Stimulated activated naive CD8-positive, alpha-beta T cell treated with anti-CD3 and anti-CD28 coated beads, Interleukin-15, amount 100 ng/mL, for 72 hours (primary cell): ENCODE results near the gene F12.

ENCODE experiments used
- ATAC-seq: fragments of 150-1000 bp; cut with Tn5 transposase; 2 replicates; pipeline ENCODE4 v1.10.0; 2021; ENCODE audit warnings: mild to moderate bottlenecking, moderate library complexity
- DNase-seq, 2 donors: peaks; one replicate each; pipeline ENCODE4 v3.0.0; 2021 to 2022
- H3K27ac Mint-ChIP-seq, 2 donors: one replicate each; pipeline ENCODE4 v1.8.0; 2022; ENCODE audit warnings: mild to moderate bottlenecking in 2 of 2, mixed read lengths in 2 of 2, moderate library complexity in 2 of 2
- H3K27me3 Mint-ChIP-seq: one replicate; pipeline ENCODE4 v1.8.0; 2022; ENCODE audit warnings: mixed read lengths
- H3K4me1 Mint-ChIP-seq: one replicate; pipeline ENCODE4 v1.8.0; 2022; ENCODE audit warnings: mild to moderate bottlenecking, mixed read lengths
- H3K4me3 Mint-ChIP-seq, 2 donors: one replicate each; pipeline ENCODE4 v1.8.0; 2022; ENCODE audit warnings: mild to moderate bottlenecking in 2 of 2, mixed read lengths in 2 of 2, moderate library complexity in 1 of 2
- H3K9me3 Mint-ChIP-seq, 2 donors: one replicate each; pipeline ENCODE4 v1.8.0; 2022; ENCODE audit warnings: mixed read lengths in 2 of 2

F12 gene

DNA sequence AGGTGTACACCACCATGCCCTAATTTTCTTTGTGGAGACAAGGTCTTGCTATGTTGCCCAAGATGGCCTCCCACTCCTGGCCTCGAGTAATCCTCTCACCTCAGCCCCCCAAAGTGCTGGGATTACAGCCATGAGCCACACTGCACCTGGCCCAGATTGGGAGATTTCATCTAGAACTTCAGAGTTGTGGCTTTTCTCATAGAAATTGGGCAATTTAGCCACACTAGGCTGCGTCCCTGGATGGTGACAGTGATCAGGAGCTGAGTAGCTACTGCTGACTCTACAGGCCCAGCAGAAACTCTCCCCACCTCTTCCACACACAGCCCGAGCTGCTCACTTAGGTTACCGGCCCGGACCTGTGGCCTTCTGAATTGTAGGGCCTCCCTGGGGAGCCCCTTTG lies 16.6 kb downstream of the F12 start:
- DNase-seq (no peak), ATAC-seq (no peak)
- Mint-ChIP-seq H3K4me3 (no peak overlapping the region), H3K27me3 (peaks cover 6% of the 10 kb centered on the region), H3K4me1 (peaks cover 37% of the 10 kb centered on the region), H3K27ac (no peak overlapping the region), H3K9me3 (no peaks in the 10 kb centered on the region)

DNA sequence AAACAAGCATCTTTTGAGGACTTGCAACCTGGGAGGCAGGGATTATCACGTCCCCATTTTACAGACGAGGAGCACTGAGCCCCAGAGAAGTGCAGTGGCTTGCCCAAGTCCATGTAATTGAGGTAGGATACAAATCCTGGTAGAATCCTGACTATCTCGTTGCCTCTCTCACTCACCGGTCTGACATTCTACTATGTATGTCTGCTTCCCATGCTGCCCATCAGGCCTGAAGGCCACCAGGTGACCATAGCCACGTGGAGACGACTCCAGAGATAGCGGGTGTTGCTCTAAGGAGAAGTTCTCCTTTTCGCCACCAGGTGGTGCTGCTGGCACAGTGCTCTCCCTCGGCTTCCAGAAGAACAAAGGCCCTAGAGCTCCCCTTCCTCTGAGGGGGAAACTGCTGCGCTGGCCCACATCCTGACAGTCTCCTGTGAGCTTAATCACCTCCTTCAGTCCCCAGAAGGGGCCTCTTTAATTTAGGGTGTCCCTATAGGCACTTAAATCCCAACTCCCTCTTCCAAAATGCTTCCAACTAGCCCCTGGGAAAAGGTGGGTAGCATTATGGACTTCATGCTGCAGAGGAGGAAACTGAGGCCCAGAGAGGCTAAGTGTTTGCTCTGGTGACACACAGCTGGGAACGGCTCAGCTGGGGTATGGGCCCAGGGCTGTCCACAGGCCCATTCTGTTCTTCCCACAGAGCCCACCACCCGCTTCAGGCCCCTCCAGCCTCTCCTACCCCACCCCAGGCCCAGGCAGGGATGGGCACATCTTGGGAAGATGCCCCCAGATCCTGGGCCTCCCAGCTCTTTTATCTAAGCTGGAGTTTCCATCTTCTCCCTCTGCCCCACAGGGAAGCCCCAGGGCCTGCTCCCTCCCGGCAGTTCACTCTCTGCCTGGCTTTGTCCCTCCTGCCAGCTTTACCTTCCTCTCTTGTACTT lies 18.7 kb downstream of the F12 start:
- Mint-ChIP-seq H3K9me3 (no peaks in the 10 kb centered on the region), H3K4me1 (peaks cover 45% of the 10 kb centered on the region), H3K4me3 (peak overlapping the region; percentile 43 to 66), H3K27me3 (peaks cover 6% of the 10 kb centered on the region), H3K27ac (peak overlapping the region in 1 of 2 donors; percentile 61)
- ATAC-seq, result peak; percentile 88
- peak; percentile 87 to 91 for DNase-seq

DNA sequence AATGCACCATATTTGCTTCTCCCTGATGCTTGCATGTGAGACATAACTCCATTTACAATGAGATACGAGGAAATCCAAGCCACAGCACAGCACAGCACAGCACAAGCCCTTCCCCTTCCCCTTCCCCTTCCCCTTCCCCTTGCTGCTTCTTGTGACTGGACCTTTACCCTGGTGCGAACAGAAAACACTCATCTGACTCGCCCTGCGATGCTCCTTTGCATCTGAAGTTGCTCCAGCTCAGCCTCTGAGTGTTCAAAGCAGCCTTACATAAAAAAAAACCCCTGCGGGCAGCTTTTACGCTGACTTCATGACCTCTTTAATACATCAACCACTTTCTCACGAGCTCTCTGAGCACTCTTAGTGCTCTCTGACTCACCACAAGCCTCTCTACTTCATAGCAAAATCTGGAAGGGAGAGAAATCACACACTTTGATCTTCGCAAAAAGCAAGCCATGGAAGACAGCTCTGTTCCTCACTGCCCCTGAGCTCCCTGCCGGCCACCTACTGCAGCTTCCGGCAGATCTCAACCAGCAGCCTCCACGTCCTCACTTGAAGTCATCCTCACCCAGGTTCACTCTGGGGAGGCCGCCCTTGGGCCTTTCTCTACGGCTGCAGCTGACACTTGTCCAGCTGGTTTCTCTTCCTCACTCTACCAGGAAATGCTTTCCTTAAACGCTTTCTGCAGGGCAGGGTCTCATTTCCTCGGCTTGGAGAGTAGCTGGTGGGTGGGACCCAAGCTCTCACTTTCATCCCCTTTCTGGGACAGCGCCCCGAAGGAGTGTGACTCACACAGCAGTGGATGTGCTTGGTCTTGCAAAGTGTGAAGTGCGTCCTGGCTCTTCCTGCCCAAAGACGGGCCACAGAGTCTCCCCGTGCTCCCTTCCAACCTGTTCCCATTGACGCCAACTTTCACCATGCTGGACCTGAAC lies 19.9 kb downstream of the F12 start:
- peak; percentile 78 for ATAC-seq
- Mint-ChIP-seq H3K4me3 (peak overlapping the region; percentile 51 to 66), H3K27ac (peak overlapping the region in 1 of 2 donors; percentile 3), H3K4me1 (peaks cover 54% of the 10 kb centered on the region), H3K9me3 (no peaks in the 10 kb centered on the region), H3K27me3 (peaks cover 6% of the 10 kb centered on the region)
- DNase-seq, result peak; percentile 40 to 66

DNA sequence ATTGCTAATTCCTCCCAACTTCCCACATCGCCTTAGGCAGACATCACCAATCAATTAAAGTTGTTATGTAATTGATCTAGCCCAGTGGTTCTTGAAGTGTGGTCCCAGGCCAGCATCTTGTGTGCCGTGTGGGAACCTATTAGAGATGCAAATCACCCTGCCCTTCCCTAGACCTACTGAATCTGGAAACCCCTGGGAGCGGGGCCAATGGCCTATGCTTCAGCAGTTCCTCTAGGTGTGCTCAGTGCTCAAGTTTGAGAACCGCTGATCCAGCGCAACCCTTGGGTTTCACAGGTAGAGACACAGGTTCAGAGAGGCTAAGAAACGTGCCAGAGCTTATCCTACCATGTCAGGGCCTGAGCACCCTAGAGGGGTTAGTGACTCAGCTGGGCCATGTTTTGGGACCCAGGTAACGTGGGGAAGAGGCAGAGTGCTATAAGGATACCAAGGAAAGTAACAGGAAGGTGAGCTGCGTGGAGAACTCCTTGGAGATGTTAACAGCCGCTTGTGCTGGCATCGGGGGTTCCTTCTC lies 20.8 kb downstream of the F12 start:
- Mint-ChIP-seq H3K4me1 (peaks cover 60% of the 10 kb centered on the region), H3K9me3 (no peaks in the 10 kb centered on the region), H3K4me3 (peak overlapping the region in 1 of 2 donors; percentile 34), H3K27me3 (peaks cover 6% of the 10 kb centered on the region), H3K27ac (no peak overlapping the region)
- DNase-seq, result no peak
- no peak for ATAC-seq

DNA sequence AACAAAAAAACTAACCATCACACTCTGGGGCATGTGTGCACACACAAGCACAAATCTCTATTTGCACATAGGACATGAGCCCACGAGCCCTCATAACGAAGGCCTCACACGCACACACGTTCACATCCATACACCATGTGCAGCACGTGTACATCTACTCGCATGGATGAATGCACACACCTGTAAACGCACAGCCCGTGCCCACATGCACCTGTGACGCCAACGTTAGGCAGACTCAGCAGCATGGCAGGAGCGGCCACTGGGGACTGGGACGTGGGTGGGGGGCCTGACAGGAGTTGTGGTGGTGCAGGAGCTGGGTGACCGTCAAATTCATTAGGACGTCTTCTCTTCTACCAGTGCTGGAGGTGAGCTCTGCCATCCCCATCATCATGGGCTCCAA lies 22.0 kb downstream of the F12 start:
- no peaks in the 10 kb centered on the region for H3K9me3 Mint-ChIP-seq
- no peak for DNase-seq
- H3K27me3 Mint-ChIP-seq, result peaks cover 6% of the 10 kb centered on the region
- no peak overlapping the region for H3K4me3 Mint-ChIP-seq
- ATAC-seq, result no peak
- no peak overlapping the region for H3K27ac Mint-ChIP-seq
- peaks cover 71% of the 10 kb centered on the region for H3K4me1 Mint-ChIP-seq

DNA sequence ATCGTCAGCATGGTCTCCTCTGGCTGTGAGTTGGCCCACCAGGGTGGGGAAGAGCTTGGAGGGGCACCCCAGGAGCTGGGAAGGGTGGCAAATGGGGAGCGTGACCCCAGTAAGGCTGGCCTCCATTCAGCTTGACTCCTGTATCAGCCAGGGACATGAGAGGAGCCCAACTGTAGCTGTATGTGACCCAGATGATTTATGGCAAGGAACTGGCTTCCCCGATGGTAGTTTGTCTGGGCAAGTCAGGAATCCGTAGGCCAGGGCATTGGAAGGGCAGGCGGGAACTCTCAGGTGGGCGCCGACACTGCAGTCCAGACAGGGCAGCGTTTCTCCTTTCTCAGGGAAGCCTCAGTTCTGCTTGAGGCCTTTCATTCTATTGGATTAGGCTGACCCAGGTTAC lies 22.8 kb downstream of the F12 start:
- ATAC-seq (no peak), DNase-seq (no peak)
- H3K27me3 Mint-ChIP-seq, result peaks cover 6% of the 10 kb centered on the region
- no peak overlapping the region for H3K27ac Mint-ChIP-seq
- H3K4me1 Mint-ChIP-seq, result peaks cover 75% of the 10 kb centered on the region
- H3K4me3 Mint-ChIP-seq, result no peak overlapping the region
- no peaks in the 10 kb centered on the region for H3K9me3 Mint-ChIP-seq

DNA sequence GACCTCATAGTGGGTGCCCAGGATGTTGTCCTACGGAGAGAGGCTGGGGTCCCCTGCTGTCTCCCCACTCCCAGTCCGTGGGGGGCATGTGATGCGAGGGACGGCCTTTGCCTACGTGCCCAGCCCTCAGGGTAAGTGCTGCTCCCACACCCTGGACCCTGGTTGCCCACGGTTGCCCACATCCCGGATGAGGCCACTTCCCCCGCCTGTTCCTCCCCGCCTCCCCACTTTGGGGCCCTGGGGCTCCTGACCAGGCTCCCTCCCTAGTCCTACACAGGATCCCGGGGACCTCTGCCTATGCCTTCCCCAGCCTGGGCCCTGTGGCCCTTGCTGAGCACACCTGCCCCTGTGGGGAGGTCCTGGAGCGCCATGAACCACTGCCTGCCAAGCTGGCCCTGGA lies 23.6 kb downstream of the F12 start:
- Mint-ChIP-seq H3K27me3 (peaks cover 6% of the 10 kb centered on the region), H3K4me1 (peaks cover 72% of the 10 kb centered on the region), H3K27ac (no peak overlapping the region), H3K4me3 (no peak overlapping the region), H3K9me3 (no peaks in the 10 kb centered on the region)
- DNase-seq (no peak), ATAC-seq (no peak)

DNA sequence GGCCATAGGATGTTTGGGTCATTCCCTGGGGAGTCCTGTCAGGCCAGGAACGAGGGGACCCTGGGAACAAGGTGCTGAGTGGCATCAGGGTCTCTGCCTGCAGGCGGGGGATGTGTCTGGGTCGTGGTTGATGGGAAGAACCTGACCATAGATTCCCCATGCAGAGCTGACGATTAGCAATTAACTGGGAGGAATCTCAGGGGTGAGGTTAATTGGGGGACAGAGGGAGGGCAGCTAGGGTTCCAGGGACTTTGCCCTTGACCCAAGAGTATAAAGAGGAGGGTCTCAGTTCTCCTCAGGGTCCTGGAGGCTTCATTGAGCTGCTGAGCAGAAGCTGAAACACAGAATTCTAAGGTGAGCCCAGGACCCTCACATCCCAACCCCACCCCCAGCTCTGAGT lies 25.2 kb downstream of the F12 start, which contains the start of gene SLC34A1:
SLC34A1 (plus strand) TSS at position 301 of the 400 bp plus-strand sequence. CDS start 1,308 bp downstream, outside the sequence.
- no peaks in the 10 kb centered on the region for H3K27me3 Mint-ChIP-seq
- no peaks in the 10 kb centered on the region for H3K9me3 Mint-ChIP-seq
- DNase-seq, result no peak
- ATAC-seq, result no peak
- peak within 1 kb of the TSS; percentile 52 to 61 for H3K27ac Mint-ChIP-seq
- peaks cover 69% of the 10 kb centered on the region for H3K4me1 Mint-ChIP-seq
- no peak within 1 kb of the TSS for H3K4me3 Mint-ChIP-seq

DNA sequence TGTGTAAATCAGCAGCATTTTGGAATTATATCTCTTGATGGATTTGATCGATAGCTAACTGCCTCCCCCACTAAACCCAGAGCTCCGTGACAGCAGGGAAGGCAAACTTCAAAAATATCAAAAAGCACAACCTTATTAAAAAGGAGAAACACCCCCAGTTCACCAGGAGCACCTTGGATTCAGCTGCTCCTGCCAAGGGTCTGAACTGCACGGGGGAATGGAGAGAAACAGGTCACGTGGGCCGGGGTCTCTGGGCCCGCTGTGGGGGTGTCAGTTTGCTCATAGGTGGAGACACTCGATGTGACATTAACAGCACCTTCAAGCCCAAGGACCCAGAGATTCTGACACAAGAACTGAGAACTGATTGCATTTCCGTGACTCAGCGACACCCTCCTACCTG lies 26.2 kb downstream of the F12 start:
- ATAC-seq (no peak), DNase-seq (no peak)
- H3K9me3 Mint-ChIP-seq, result no peaks in the 10 kb centered on the region
- no peak overlapping the region for H3K4me3 Mint-ChIP-seq
- H3K4me1 Mint-ChIP-seq, result peaks cover 67% of the 10 kb centered on the region
- H3K27me3 Mint-ChIP-seq, result no peaks in the 10 kb centered on the region
- H3K27ac Mint-ChIP-seq, result peak overlapping the region in 1 of 2 donors; percentile 52

DNA sequence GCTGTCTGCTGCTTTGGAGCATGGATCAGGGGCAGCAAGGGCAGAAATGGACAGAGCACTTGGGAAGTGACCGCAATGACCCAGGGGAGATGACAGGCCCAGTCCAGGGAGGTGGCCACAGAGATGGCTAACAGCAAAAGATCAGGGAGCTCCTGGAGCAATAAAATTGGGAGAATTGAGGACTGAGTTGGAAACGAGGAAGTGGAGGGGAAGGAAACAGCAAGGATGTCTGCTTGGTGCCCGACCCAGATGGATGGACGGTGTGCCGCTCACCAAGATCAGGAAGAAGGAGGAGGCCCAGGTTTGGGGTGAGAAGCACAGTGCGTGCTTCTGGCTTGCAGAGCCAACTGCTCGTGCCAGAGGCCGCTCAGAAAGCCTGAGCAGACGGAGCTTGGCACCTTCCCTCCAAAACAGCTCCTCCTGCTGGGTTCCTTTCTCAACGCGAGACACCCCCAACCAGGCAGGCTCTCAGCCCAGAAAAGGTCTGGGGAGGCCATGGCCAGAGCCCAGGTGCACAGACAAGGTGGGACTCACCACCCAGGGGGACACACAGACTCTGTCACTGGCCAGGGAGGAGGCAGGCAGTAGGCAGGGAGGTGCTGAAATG lies 26.8 kb downstream of the F12 start:
- DNase-seq (peak in 1 of 2 donors; percentile 39), ATAC-seq (peak; percentile 58)
- H3K9me3 Mint-ChIP-seq, result no peaks in the 10 kb centered on the region
- peaks cover 71% of the 10 kb centered on the region for H3K4me1 Mint-ChIP-seq
- H3K27me3 Mint-ChIP-seq, result no peaks in the 10 kb centered on the region
- no peak overlapping the region for H3K4me3 Mint-ChIP-seq
- H3K27ac Mint-ChIP-seq, result peak overlapping the region; percentile 30 to 52

DNA sequence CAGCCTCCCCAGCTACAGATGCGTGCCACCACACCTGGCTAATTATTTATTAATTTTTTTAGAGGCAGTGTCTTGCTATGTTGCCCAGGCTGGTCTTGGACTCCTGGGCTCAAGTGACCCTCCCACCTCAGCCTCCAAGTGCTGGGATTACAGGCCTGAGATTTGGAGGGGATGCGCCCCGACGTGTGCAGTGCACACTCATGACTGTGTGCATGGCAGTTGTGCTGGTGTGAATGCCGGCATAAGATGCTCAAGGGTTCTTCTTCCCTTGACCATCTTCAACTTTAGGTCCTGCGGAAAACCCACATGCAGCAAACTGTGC lies 28.6 kb downstream of the F12 start:
- ATAC-seq, result no peak
- Mint-ChIP-seq H3K9me3 (no peaks in the 10 kb centered on the region), H3K27ac (no peak overlapping the region), H3K4me3 (no peak overlapping the region), H3K27me3 (no peaks in the 10 kb centered on the region), H3K4me1 (peaks cover 65% of the 10 kb centered on the region)
- DNase-seq, result no peak

DNA sequence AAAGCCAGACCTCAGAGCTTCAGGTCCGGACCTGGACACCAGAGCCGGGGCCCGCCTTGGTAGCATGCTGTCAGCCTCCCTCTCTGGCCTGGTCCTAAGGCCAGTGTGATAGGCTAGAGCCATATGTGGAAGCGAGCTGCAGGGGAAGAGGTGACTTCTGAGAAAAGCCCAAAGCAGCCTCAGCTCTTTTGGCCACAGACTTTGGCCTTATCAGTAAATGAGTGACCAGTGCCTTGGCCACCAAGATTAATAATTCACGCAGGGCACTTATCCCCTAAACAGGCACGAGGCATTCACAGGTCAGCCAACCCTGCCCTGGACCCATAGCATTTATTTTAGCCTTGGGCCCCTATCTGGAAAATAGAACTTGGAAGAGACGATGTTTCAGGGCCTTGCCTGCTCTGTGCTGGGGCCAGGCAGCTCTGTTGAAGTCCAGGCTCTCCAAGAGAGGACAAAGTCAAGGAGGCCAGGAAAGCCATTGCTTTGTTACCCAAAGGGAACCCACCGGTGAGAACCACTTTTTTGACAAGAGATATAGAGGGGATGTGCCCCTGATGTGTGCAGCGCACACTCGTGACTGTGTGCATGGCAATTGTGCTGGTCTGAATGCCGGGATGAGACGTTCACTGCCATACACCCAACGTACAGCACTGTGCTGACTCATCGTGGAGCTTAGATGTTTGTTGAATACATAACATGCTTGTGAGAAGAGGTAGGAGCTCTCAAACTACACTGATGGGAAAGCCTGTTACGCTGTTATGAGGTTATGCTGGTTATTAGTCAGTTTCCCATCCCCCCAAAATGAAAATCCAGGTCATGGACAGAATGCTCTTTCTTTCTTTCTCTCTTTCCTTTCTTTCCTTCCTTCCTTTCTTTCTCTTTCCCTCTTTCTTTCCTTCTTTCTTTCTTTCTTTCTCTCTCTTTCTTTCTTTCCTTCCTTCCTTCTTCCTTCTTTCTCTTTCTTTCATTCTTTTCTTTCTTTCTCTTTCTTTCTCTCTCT lies 30.2 kb downstream of the F12 start:
- Mint-ChIP-seq H3K27me3 (no peaks in the 10 kb centered on the region), H3K9me3 (no peaks in the 10 kb centered on the region), H3K4me1 (peaks cover 67% of the 10 kb centered on the region), H3K27ac (peak overlapping the region in 1 of 2 donors; percentile 85), H3K4me3 (peak overlapping the region in 1 of 2 donors; percentile 11)
- ATAC-seq (peak; percentile 78), DNase-seq (no peak)

DNA sequence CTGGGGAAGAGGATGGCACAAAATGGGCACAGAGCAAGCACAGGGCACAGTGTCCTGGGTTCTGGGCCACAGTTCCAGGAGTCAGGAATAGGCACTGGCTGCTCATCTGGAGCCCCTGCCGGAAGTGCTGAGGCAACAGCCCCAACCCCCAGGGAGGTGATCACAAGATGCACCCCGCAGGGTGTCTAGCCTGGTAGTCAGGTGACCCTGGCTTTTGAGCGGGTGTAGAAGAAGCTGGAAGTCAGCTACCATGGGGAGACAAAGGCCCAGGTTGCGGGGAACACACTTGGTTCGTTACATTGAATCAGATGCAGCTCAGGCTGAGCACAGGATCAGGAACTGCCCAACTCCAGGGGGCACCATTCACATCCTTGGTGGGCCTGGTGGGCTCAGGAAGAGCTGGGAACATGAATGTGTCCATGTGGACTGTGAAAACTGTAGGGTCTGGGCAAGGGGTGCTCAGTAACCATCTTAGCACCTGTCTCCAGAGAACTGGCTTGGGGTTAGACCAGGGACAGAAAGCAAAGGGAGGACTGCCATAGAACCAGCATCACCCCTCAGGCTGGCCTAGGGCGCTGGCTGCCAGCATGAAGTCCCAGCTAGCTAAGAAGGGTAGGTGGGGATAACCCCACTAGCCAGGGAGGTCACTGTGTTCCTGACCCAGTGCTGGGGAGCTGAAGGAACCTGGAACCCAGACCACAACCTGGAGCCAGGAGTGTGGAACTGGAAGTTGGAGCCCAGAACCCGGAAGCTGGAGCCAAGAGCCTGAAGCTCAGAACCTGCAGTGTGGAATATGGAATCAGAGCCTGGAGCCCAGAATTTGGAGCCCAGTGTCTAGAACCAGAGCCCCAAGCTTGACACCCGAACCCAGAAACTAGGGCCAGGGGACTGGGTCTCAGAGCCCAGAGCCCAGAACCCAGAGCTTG lies 31.2 kb downstream of the F12 start:
- Mint-ChIP-seq H3K4me1 (peaks cover 68% of the 10 kb centered on the region), H3K27me3 (no peaks in the 10 kb centered on the region), H3K27ac (no peak overlapping the region), H3K9me3 (no peaks in the 10 kb centered on the region), H3K4me3 (no peak overlapping the region)
- DNase-seq (no peak), ATAC-seq (no peak)
